Suppressor macrophage treated with lipopolysaccharide for 4 hours (primary cell): ENCODE data around the gene CLDN9.
"Not testable (repeated sequence)": the region's sequence is repeated elsewhere in the genome, so short reads cannot be mapped to it uniquely, and the experiment has no call there.

Experiments
- DNase-seq: peaks from one replicate; pipeline ENCODE4 v3.0.0-alpha.2; 2020

The CLDN9 gene

GRCh38 chr16:3035972-3036725, 23.4 kb downstream of the CLDN9 start:
- DNase-seq: no peak

- no peak for DNase-seq
These were observed 24.1 kb downstream of the CLDN9 start, which contains the start of gene BICDL2 for GRCh38 chr16:3036726-3037315. BICDL2 (minus strand) TSS chr16:3036944; CDS start chr16:3035496, 1,448 bp downstream.

GRCh38 chr16:3038256-3038655, 25.5 kb downstream of the CLDN9 start:
- no peak for DNase-seq

- no peak for DNase-seq
These were observed 26.2 kb downstream of the CLDN9 start for GRCh38 chr16:3038896-3039295.

- DNase-seq: no peak
These were observed 29.7 kb downstream of the CLDN9 start for GRCh38 chr16:3042376-3042775.

GRCh38 chr16:3044708-3045107, 32.0 kb downstream of the CLDN9 start:
- no peak for DNase-seq

- peak; percentile 85 for DNase-seq
These were observed 33.3 kb downstream of the CLDN9 start, which contains the start of gene MMP25 for GRCh38 chr16:3045758-3046640. MMP25 (plus strand) TSS chr16:3046561; CDS start chr16:3046918, 357 bp downstream.

DNA sequence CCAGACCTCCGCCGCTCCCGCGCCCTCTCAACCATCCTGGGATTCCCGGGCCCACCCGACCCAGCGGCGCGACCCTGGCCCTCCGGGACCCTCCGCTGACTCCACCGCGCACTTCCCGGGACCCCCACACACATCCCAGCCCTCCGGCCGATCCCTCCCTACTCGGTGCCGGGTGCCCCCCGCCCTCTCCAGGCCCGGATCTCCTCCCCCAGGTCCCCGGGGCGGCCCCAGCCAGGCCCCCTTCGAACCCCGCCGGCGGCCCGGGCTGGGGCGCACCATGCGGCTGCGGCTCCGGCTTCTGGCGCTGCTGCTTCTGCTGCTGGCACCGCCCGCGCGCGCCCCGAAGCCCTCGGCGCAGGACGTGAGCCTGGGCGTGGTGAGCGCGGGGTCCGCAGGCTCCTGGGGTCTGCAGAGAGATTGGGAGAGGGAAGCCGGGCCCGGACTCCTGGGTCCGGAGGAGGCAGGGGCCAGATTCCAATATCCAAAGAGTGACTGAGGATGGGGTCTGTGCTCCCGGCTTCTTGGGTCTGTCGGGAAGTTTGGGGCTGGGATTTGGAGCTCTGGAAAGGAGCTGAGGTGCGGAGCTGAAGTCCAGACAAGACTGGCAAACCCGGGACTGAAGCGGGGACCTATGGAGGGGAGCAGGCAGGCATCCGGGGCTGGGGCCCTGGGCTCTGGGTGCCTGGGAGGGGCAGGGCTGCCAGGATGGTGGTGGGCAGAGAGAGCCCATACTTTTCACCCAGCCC, 34.1 kb downstream of the CLDN9 start:
- DNase-seq: no peak

DNA sequence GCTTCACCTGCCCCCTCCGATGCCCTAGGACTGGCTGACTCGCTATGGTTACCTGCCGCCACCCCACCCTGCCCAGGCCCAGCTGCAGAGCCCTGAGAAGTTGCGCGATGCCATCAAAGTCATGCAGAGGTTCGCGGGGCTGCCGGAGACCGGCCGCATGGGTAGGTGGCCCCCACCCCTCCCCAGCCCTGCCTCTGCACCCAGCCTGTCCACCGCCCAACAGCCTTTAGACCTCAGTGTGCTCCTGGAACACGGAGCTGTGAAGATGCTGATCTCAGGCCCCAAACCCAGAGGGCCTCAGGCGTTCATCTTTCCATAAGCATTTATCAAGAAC, 34.6 kb downstream of the CLDN9 start:
- no peak for DNase-seq

- no peak for DNase-seq
These were observed 37.3 kb downstream of the CLDN9 start for GRCh38 chr16:3049921-3050481.

- no peak for DNase-seq
These were observed 37.8 kb downstream of the CLDN9 start for GRCh38 chr16:3050487-3050886.

DNA sequence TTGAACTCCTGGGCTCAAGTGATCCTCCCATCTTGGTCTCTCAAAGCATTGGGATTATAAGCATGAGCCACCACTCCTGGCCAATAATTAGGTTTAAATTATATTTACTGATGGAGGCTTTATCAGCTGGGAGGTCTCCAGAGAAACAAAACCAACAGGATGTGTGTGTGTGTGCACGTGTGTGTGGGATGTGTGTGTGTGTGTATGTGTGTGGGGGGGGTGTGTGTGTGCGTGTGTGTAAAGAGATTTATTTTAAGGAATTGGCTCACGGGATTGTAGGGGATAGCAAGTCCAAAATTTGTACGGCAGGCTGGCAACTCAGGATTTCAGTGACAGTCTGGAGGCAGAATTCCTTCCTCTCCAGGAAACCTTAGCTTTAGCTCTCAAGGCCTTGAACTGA, 38.3 kb downstream of the CLDN9 start:
- DNase-seq: no peak

- no peak for DNase-seq
These were observed 38.8 kb downstream of the CLDN9 start for GRCh38 chr16:3051494-3051893.

DNA sequence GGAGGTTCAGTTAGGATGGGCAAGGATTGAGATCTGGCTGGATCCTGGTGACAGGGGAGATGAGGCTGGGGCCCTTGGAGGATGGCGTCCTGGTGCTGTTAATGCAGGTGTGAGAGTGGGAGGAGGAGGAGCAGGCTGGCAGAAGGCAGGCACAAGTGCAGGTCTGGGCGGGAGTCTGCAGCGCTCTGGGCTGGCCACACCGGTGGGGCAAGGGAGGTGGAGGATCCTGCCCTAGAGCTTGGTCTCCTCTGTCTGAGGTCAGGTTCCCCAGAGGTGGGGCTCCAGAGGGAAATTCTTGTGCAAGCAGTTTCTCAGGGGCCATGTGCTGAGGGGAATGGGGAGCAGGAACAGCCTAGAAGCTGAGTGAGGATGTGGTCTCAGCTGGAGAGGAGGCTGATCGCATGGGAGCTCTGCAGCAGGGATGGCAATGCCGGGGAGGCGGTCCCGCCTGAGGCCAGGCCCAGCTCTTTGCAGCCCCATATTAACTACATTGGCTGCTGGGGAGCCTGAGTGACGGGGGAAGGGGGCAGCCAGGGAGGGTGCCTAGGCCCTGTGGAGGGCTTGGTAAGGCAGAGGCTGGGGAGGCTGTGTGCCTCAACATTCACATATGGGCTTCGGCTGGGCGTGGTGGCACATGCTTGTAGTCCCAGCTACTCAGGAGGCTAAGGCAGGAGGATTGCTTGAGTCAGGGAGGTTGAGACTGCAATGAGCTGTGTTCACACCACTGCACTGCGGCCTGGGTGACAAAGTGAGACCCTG, 40.0 kb downstream of the CLDN9 start:
- DNase-seq: not testable (repeated sequence)

GRCh38 chr16:3053330-3053710, 40.6 kb downstream of the CLDN9 start:
- DNase-seq: not testable (repeated sequence)

GRCh38 chr16:3054965-3055733, 42.4 kb downstream of the CLDN9 start:
- no peak for DNase-seq

- DNase-seq: not testable (repeated sequence)
These were observed 43.0 kb downstream of the CLDN9 start for GRCh38 chr16:3055734-3056115.

- no peak for DNase-seq
These were observed 43.8 kb downstream of the CLDN9 start for GRCh38 chr16:3056336-3057180.

DNA sequence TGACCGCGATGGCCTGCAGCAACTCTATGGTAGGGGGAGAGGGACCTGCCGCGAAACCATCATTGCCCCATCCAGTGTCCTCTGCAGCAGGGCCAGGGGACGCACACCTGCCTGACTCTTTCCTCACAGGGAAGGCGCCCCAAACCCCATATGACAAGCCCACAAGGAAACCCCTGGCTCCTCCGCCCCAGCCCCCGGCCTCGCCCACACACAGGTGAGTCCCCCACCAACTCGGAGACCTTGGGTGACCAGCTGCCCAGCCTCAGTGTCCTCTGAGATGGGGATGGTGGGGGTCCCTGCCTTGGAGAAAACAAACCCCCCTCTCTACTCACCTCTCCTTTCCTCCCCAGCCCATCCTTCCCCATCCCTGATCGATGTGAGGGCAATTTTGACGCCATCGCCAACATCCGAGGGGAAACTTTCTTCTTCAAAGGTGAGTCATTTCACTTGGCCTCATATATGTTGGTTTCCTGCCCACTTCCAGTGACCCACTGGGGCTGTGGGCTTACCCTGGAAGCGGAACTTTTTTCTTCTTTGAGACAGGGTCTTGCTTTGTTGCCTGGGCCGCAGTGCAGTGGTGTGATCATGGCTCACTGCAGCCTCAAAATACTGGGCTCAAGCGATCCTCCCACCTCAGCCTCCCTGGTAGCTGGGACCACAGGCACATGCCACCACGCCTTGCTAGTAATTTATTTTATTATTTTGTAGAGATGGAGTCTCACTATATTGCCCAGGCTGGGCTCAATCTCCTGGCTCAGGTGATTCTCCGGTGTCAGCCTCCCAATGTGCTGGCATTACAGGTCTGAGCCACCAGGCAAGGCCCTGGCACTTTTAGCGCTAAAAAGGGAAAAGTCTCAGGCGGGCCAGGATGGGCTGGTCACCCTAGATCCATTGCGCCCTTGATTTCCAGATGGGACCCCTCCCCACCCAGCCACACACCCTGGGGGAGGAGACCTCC, 44.7 kb downstream of the CLDN9 start:
- DNase-seq: no peak
